Astrocyte of the cerebellum (primary cell): ENCODE results near the gene RAB6B.
"Not testable (repeated sequence)": the region's sequence is repeated elsewhere in the genome, so short reads cannot be mapped to it uniquely, and the experiment has no call there.

Experiments
- DNase-seq: peaks from one replicate; pipeline ENCODE4 v3.0.0-alpha.2; 2011; ENCODE audit warnings: low read depth
- H3K4me3 ChIP-seq: 2 replicates; pipeline ENCODE4 v1.5.1; 2011; ENCODE audit warnings: mild to moderate bottlenecking, low read depth, low read length, moderate library complexity
- in situ Hi-C: cut with HindIII; loops from 2 replicates; pipeline ENCODE4 v1.10.0; 2017; ENCODE audit warnings: low sequenced_read_pairs
- TF ChIP-seq, protein P1 (sequence below): IDR thresholded peaks from 2 replicates; pipeline ENCODE4 v1.5.1; 2012; ENCODE audit warnings: low read length, low read depth, moderate library complexity, mild to moderate bottlenecking; ENCODE audit errors: missing control alignments

RAB6B gene

DNA sequence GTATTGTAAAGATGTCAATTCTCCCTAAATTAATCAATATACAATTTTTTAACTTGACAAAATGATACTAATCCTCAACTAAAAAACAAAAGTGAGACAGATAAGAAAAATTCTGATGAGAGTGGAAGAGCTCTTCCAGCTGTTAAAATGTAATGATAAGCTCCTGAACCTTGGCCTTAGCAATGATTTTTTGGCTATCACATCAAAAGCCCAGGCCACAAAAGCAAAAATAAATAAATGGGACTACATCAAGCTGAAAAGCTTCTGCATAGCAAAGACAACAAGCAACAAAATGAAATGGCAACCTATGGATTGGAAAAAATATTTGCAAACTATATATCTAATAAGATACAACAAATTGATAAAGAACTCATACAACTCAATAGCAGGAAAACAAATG lies 114.1 kb downstream of the RAB6B start:
- no peak for DNase-seq
- H3K4me3 ChIP-seq = no peak overlapping the region
- TF ChIP-seq, protein P1, sequence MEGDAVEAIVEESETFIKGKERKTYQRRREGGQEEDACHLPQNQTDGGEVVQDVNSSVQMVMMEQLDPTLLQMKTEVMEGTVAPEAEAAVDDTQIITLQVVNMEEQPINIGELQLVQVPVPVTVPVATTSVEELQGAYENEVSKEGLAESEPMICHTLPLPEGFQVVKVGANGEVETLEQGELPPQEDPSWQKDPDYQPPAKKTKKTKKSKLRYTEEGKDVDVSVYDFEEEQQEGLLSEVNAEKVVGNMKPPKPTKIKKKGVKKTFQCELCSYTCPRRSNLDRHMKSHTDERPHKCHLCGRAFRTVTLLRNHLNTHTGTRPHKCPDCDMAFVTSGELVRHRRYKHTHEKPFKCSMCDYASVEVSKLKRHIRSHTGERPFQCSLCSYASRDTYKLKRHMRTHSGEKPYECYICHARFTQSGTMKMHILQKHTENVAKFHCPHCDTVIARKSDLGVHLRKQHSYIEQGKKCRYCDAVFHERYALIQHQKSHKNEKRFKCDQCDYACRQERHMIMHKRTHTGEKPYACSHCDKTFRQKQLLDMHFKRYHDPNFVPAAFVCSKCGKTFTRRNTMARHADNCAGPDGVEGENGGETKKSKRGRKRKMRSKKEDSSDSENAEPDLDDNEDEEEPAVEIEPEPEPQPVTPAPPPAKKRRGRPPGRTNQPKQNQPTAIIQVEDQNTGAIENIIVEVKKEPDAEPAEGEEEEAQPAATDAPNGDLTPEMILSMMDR = no peak
- in situ Hi-C loops = no loop called here

DNA sequence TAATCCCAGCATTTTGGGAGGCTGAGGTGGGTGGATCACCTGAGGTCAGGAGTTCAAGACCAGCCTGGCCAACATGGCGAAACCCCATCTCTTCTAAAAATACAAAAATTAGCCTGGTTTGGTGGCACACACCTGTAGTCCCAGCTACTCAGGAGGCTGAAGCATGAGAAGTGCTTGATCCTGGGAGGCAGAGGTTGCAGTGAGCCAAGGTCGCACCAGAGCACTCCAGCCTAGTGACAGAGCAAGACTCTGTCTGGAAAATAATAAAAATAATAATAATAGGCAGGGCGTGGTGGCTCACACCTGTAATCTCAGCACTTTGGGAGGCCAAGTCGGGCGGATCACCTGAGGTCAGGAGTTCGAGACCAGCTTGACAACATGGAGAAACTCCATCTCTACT lies 114.9 kb downstream of the RAB6B start:
- DNase-seq, in situ Hi-C loops, H3K4me3 ChIP-seq: not testable (repeated sequence)

DNA sequence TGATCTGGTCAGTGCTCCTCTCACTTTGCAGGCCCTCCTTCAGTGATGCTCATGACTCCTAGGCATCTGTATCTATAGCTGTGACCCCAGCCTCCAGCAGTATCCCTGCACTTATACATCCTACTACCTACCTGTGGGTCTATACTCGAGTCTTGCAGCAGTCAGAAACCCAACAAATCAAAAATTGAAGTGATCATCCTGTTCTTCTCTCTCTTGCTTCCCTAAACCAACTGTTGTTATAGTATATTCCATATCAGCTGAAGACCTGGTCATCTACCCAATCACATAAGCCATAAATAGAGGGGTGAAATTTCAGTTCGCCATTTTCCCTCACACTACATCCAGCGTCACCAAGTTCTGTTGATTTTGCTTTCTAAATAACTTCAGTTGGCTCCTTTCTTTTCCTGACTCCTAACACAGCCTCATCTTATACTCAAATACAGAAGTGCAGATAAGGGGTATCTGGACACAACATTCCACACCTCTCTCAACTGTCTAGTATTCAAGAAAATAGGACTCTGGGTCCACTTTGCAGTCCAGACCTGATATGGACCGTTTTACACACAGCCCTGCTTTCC lies 116.0 kb downstream of the RAB6B start:
- in situ Hi-C loops = no loop called here
- TF ChIP-seq, protein P1 = no peak

DNA sequence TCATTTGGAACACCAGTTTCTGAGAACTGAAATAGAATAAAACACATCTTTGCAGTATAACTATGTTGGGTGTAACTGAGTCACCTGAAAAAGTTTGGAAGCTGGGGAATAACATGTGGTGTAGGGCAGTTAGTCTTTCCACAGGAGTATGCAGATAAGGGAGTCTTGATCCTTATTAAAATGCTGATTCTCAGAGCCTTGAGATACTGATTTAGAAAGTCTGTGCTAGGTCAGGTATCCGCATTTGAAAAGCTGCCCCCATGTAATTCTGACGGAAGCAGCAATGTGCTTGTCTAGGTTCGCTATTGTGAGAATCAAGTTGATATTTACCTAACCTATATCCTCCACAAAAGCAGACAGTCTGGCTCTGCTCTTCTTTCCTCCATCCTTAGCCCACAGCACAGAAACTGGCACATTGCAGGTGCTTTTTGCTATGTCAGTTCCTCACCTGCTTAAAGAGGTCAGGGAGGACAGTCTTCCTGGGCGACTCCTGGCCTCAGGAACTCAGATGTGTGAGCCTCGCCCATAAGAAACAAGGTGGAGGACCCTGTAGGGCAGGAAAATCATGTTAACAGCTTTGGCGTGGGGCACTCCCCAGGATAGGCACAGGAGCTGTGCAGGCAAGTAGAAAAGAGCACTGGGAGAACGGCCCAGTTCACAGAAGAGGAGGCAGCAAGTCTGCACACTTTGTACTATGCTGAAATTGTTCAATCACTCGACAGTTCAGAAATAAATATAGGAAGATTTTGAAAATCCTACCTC lies 117.7 kb downstream of the RAB6B start:
- TF ChIP-seq, protein P1 = no peak
- DNase-seq = no peak
- H3K4me3 ChIP-seq = no peak overlapping the region
- in situ Hi-C loops = no loop called here

More for the DNA sequence above, 116.0 kb downstream of the RAB6B start:
- DNase-seq = no peak
- no peak overlapping the region for H3K4me3 ChIP-seq

DNA sequence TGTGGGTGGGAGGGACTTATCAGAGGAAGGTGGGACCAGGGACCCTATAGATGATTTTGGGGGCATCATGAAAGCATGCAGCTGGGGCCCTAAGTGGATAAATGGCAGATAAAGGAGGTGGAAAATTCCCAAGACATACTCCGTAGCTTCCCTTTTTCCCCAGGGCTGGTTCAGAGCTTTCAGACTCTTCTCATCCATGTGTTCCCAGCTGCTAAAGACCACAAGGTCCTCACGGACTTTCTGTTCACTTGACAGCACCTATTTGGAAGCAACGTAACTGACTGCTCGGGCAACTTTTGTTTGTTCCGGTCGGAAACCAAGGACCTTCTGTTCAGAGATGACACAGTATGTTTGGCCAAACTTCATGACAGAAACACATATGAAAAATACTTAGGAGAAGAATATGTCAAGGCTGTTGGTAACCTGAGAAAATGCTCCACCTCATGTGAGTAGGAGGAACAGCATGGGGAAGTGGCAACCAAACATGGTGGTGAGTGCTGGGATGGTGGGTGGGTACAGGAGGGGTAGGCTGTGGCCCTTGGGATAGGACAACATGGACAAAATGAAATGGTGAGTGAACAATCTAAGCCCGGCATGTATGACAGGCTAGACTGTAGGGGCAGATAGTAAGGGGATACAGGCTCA lies 118.8 kb downstream of the RAB6B start:
- no peak overlapping the region for H3K4me3 ChIP-seq
- in situ Hi-C loops = no loop called here
- DNase-seq = no peak
- TF ChIP-seq, protein P1 = no peak

DNA sequence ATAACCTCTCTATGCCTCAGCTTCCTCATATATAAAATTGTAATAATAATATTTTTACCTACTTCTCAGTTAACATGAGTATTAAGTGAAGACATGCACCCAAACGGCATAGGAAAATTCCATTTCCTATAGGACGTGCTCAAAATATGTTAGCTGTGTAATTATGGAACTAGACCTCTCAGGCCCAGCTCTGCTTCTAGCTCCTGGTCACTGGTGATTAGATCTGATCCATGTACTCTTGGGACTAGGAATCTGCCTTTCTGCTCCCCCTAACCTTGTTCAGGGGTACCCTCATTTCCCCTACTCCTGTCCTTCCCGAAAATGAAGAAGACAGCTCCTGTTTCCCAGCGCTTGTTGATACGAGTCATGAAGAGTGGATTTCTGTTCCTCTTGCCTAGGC lies 119.8 kb downstream of the RAB6B start:
- no peak overlapping the region for H3K4me3 ChIP-seq
- in situ Hi-C loops = no loop called here
- no peak for DNase-seq
- TF ChIP-seq, protein P1 = no peak

DNA sequence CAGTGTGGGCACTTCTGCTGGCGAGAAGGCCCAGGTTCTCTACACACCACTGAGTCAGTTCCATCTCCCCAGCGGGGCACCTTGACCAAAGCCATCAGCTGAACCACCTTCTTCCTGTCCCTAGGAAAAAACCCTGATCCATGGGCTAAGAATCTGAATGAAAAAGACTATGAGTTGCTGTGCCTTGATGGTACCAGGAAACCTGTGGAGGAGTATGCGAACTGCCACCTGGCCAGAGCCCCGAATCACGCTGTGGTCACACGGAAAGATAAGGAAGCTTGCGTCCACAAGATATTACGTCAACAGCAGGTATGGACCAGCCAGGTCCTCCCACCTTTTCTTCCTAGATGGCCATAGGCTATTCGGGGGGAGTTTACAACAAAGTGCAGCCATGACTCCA lies 120.4 kb downstream of the RAB6B start:
- TF ChIP-seq, protein P1 = no peak
- in situ Hi-C loops = no loop called here
- no peak overlapping the region for H3K4me3 ChIP-seq
- DNase-seq = no peak
